DND-41 (cell line): ENCODE results near the gene PSD.

ENCODE experiments used
- ATAC-seq: fragments of 200-7000 bp; cut with Tn5 transposase; 3 replicates; pipeline ENCODE4 v1.9.1; 2021; ENCODE audit warnings: low read depth; ENCODE audit not compliant: insufficient read depth
- DNase-seq: peaks from one replicate; pipeline ENCODE4 v3.0.0-alpha.2; 2020
- H2AFZ ChIP-seq: 2 replicates; pipeline ENCODE4 v1.6.0; 2012; ENCODE audit warnings: low read depth, low read length
- H3K27ac ChIP-seq: 2 replicates; pipeline ENCODE4 v1.5.1; 2012; ENCODE audit warnings: low read length, inconsistent platforms
- H3K27me3 ChIP-seq: fragments of 200-600 bp; sonication (generic); 2 replicates; pipeline ENCODE4 v1.6.0; 2012; ENCODE audit warnings: low read length, mild to moderate bottlenecking, inconsistent platforms; ENCODE audit not compliant: insufficient read depth, poor library complexity
- H3K36me3 ChIP-seq: 2 replicates; pipeline ENCODE4 v1.5.1; 2012; ENCODE audit warnings: low read length, inconsistent platforms; ENCODE audit not compliant: insufficient read depth
- H3K4me1 ChIP-seq: 2 replicates; pipeline ENCODE4 v1.5.1; 2012; ENCODE audit warnings: mild to moderate bottlenecking, low read length; ENCODE audit not compliant: insufficient read depth
- H3K4me2 ChIP-seq: 2 replicates; pipeline ENCODE4 v1.6.0; 2012; ENCODE audit warnings: mild to moderate bottlenecking, moderate library complexity, low read length, inconsistent platforms; ENCODE audit not compliant: insufficient read depth
- H3K4me3 ChIP-seq, 2 experiments: fragments of 200-600 bp in 1 of 2; shearing (Covaris generic) in 1 of 2; 2 replicates each; pipeline ENCODE4 v1.5.1; 2012 to 2016; ENCODE audit warnings: inconsistent platforms in 2 of 2, low read length in 2 of 2, mild to moderate bottlenecking in 2 of 2, low read depth in 1 of 2, moderate library complexity in 1 of 2
- H3K79me2 ChIP-seq: 2 replicates; pipeline ENCODE4 v1.6.0; 2012; ENCODE audit warnings: low read length, inconsistent platforms; ENCODE audit not compliant: insufficient read depth
- H3K9ac ChIP-seq: 2 replicates; pipeline ENCODE4 v1.6.0; 2012; ENCODE audit warnings: low read depth, mild to moderate bottlenecking, inconsistent platforms, low read length, moderate library complexity
- H3K9me3 ChIP-seq: 2 replicates; pipeline ENCODE4 v1.5.1; 2012; ENCODE audit warnings: low read length, moderate library complexity, mild to moderate bottlenecking, inconsistent platforms; ENCODE audit not compliant: insufficient read depth, severe bottlenecking
- H4K20me1 ChIP-seq: 2 replicates; pipeline ENCODE4 v1.6.0; 2012; ENCODE audit warnings: low read length; ENCODE audit not compliant: insufficient read depth
- EZH2 ChIP-seq: IDR thresholded peaks from 3 replicates; pipeline ENCODE4 v1.6.1; 2012; ENCODE audit warnings: borderline replicate concordance, low read depth, mild to moderate bottlenecking, moderate library complexity, low read length, inconsistent platforms; ENCODE audit not compliant: severe bottlenecking
- TF ChIP-seq, protein P1 (sequence below): IDR thresholded peaks from 2 replicates; pipeline ENCODE4 v1.5.1; 2012; ENCODE audit warnings: borderline replicate concordance, low read length, moderate library complexity, mild to moderate bottlenecking; ENCODE audit not compliant: poor library complexity, severe bottlenecking; ENCODE audit errors: extremely low read depth

PSD gene

DNA sequence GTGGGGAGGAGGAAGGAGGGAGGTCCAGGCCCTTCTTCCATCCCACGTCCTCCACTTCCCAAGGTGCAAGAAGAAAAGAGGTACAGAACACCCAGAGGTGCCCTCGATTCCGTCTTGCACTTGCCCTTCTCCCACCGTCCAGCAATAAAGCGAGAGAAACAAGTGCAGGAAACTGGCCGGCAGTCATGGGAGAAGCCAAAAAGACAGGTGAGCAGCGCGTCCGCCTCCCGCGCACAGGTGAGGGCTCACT is 31.5 kb upstream of the PSD start:
- peak; percentile 15; the same call in 1 of the 3 replicates for ATAC-seq
- Histone ChIP-seq H3K27me3 (no peaks in the 10 kb centered on the region), H3K9me3 (no peaks in the 10 kb centered on the region)

DNA sequence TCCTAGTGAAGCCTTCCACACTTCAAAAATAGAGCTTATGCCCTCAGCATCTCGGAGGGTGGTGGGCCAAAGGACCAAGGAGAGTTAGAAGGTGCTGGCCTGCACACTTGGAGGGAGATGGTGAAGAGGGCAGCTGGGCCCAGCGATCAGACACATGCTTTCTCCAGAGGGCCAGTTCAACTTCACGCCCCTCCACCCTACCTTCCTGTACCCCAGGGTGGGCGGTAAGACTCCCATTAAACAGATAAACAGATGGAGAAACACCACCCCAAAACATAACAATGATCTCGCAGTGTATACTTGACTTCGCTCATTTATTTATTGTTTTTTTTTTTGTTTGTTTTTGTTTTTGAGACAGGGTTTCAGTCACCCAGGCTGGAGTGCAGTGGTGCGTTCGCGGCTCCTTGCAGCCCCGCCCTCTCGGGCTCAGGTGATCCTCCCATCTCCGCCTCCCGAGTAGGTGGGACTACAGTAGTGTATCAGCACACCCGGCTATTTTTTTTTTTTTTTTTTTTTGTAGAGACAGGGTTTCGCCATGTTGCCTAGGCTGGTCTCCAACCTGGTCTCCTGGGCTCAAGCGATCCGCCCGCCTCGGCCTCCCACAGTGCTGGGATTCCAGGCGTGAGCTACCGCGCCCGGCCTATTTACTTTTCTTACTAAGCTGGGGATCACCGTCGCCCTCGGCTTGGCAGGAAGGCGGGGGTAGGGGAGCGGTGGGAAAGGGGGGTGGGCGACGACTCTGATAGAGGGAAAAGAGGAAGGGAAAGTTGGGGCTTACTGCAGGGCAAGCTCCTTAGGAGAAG is 30.9 kb upstream of the PSD start:
- peak; percentile 80 for DNase-seq
- H3K4me1 ChIP-seq, result peaks cover 28% of the 10 kb centered on the region
- H3K36me3 ChIP-seq, result peaks cover 12% of the 10 kb centered on the region
- H3K27me3 ChIP-seq, result no peaks in the 10 kb centered on the region
- peak overlapping the region; percentile 97 for H3K9ac ChIP-seq
- no peaks in the 10 kb centered on the region for H3K9me3 ChIP-seq
- no peak for TF ChIP-seq EZH2
- TF ChIP-seq, protein P1, sequence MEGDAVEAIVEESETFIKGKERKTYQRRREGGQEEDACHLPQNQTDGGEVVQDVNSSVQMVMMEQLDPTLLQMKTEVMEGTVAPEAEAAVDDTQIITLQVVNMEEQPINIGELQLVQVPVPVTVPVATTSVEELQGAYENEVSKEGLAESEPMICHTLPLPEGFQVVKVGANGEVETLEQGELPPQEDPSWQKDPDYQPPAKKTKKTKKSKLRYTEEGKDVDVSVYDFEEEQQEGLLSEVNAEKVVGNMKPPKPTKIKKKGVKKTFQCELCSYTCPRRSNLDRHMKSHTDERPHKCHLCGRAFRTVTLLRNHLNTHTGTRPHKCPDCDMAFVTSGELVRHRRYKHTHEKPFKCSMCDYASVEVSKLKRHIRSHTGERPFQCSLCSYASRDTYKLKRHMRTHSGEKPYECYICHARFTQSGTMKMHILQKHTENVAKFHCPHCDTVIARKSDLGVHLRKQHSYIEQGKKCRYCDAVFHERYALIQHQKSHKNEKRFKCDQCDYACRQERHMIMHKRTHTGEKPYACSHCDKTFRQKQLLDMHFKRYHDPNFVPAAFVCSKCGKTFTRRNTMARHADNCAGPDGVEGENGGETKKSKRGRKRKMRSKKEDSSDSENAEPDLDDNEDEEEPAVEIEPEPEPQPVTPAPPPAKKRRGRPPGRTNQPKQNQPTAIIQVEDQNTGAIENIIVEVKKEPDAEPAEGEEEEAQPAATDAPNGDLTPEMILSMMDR, result no peak
- H4K20me1 ChIP-seq, result 0 out of 2 replicates have a peak, but pooled peaks cover 4% of the 10 kb centered on the region
- peak; percentile 66 for ATAC-seq
- peaks cover 19% of the 10 kb centered on the region for H3K79me2 ChIP-seq
- peak overlapping the region; percentile 87 for H3K4me2 ChIP-seq
- H2AFZ ChIP-seq, result peak overlapping the region; percentile 85
- peak overlapping the region; percentile 32 to 72; a peak in 3 of 4 replicates for H3K4me3 ChIP-seq
- H3K27ac ChIP-seq, result peak overlapping the region; percentile 75

More for the DNA sequence above, 31.5 kb upstream of the PSD start:
- Histone ChIP-seq H4K20me1 (0 out of 2 replicates have a peak, but pooled peaks cover 4% of the 10 kb centered on the region), H3K79me2 (peaks cover 19% of the 10 kb centered on the region), H2AFZ (peak overlapping the region; percentile 85), H3K4me2 (peak overlapping the region; percentile 87), H3K4me3 (peak overlapping the region; percentile 32 to 72; a peak in 3 of 4 replicates), H3K36me3 (peaks cover 12% of the 10 kb centered on the region), H3K27ac (peak overlapping the region; percentile 75), H3K4me1 (peaks cover 28% of the 10 kb centered on the region), H3K9ac (peak overlapping the region; percentile 97)
- no peak for DNase-seq
- no peak for TF ChIP-seq EZH2
- TF ChIP-seq, protein P1, result no peak

DNA sequence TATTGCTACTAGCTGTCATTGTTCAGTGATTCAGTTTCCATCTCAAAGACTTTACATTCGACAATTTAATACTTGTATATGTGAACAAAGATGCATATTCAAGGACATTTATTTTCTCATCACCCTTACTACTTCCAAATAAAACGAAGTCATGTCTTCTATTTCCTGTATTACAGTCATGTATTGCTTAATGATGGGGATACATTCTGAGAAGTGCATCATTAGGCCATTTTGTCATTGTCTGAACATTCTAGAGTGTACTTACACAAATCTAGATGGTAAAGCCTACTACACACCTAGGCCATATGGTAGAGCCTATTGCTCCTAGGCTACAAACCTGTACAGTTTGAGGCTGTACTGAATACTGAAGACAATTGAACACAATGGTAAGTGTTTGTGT is 26.3 kb upstream of the PSD start:
- DNase-seq (no peak), ATAC-seq (no peak)
- no peak for TF ChIP-seq EZH2
- TF ChIP-seq, protein P1, result no peak
- H3K4me1 ChIP-seq, result peaks cover 9% of the 10 kb centered on the region
- H3K4me3 ChIP-seq, result no peak overlapping the region
- H3K9ac ChIP-seq, result no peak overlapping the region
- no peaks in the 10 kb centered on the region for H3K36me3 ChIP-seq
- no peak overlapping the region for H3K4me2 ChIP-seq
- H3K9me3 ChIP-seq, result no peaks in the 10 kb centered on the region
- no peaks in the 10 kb centered on the region for H4K20me1 ChIP-seq
- no peak overlapping the region for H2AFZ ChIP-seq
- no peak overlapping the region for H3K27ac ChIP-seq
- H3K79me2 ChIP-seq, result 0 out of 2 replicates have a peak, but pooled peaks cover under 1% of the 10 kb centered on the region
- no peaks in the 10 kb centered on the region for H3K27me3 ChIP-seq
